Heart left ventricle (tissue), 16 donors: ENCODE measurements around the gene RANBP10. TPM values are rescaled to one million over a fixed set of nuclear protein-coding genes. Genes with fewer than 3 reads are reported as not detected.
A peak's percentile ranks its signal among the peaks of the same experiment; 100 is the strongest.

Source experiments
- ATAC-seq, 4 donors: fragments of 200-7000 bp; cut with Tn5 transposase; one replicate each; pipeline ENCODE4 v1.9.1; 2020 to 2022; ENCODE audit warnings: moderate library complexity in 4 of 4, mild to moderate bottlenecking in 3 of 4, moderate number of reproducible peaks in 1 of 4
- DNase-seq, 5 donors: peaks; one replicate each; pipeline ENCODE4 v3.0.0-alpha.2; 2020
- H3K27ac ChIP-seq, 12 donors: fragments of 200-600 bp; sonication (generic) in 4 of 12; one replicate each; pipeline versions ENCODE4 v1.5.0 to v1.8.0; 2016 to 2022; ENCODE audit warnings: mild to moderate bottlenecking in 2 of 12
- H3K27me3 ChIP-seq, 9 donors: fragments of 200-600 bp; sonication (generic) in 2 of 9; one replicate each; pipeline versions ENCODE4 v1.5.1 to v1.8.0; 2016 to 2022; ENCODE audit warnings: mild to moderate bottlenecking in 3 of 9
- H3K36me3 ChIP-seq, 9 donors: fragments of 200-600 bp; sonication (generic) in 2 of 9; one replicate each; pipeline versions ENCODE4 v1.5.0 to v1.8.0; 2018 to 2022; ENCODE audit warnings: mild to moderate bottlenecking in 2 of 9
- H3K4me1 ChIP-seq, 12 donors: fragments of 200-600 bp; sonication (generic) in 4 of 12; one replicate each; pipeline versions ENCODE4 v1.5.0 to v1.8.0; 2016 to 2022; ENCODE audit warnings: mild to moderate bottlenecking in 3 of 12
- H3K4me3 ChIP-seq, 12 donors: fragments of 200-600 bp; sonication (generic) in 4 of 12; one replicate each; pipeline versions ENCODE4 v1.5.0 to v1.8.0; 2017 to 2022; ENCODE audit warnings: mild to moderate bottlenecking in 9 of 12, moderate library complexity in 4 of 12
- H3K9me3 ChIP-seq, 12 donors: fragments of 200-600 bp; sonication (generic) in 4 of 12; one replicate each; pipeline versions ENCODE4 v1.5.0 to v1.8.0; 2016 to 2022; ENCODE audit warnings: mild to moderate bottlenecking in 1 of 12
- CTCF ChIP-seq, 12 donors: fragments of 200-600 bp; sonication (generic) in 4 of 12; IDR thresholded peaks; one replicate each; pipeline versions ENCODE4 v1.5.0 to v1.8.0; 2018 to 2022; ENCODE audit warnings: antibody characterized with exemption in 12 of 12, mild to moderate bottlenecking in 5 of 12
- POLR2A ChIP-seq, 2 donors: fragments of 450-650 bp; IDR thresholded peaks; one replicate each; pipeline ENCODE4 v1.6.1; 2017; ENCODE audit warnings: antibody characterized with exemption in 2 of 2, mild to moderate bottlenecking in 2 of 2, moderate library complexity in 2 of 2
- WGBS, 4 donors: extraction: QIAGEN DNeasy Blood & Tissue Kit in 2 of 4; methylation state at CpG; one replicate each; pipeline versions ENCODE4 v1.1.5 to v1.1.7; 2013 to 2018; 5-methylcytosine and 5-hydroxymethylcytosine counted together
- intact Hi-C, 10 donors: fragments of 100-400 bp; cut with DNase I; formaldehyde crosslinking; loops; one replicate each; pipeline versions ENCODE4 v1.11.1 to v1.14.2; 2022
- polyA plus RNA-seq, 2 donors: library from polyadenylated mRNA; stranded (reverse); fragments of 200-250 nt; gene quantifications; one replicate each; pipeline ENCODE4 v1.2.3, GENCODE V29; 2013
- total RNA-seq, 9 donors: library from RNA; depleted of rRNA in 2 of 9; stranded (reverse); fragments of >200 nt in 2 of 9; fragmentation: NEBNext Ultra II Directional in 3 of 9; extraction: Animal tissue kit (Norgen Biotek cat#: 25700) in 3 of 9; gene quantifications; one replicate each; pipeline versions ENCODE4 v1.1.0 to v1.2.4, GENCODE V29; 2016 to 2023
- donor health status: ischemic (EF 13 %, LVEDD 7.1; RV severe dilation, severe dysfunction).
- donor health status: healthy with polysubstance abuse.
- donor health status: DM: no; HTN: yes; CAD: no.
- donor health status: DM: no; HTN: no; CAD: no.
- donor health status: ischemic (EF 25% LVEDD 6.9; RV normal size, moderate dysfunction).
- donor health status: ischemic (EF 25% LVEDD 5.7; RV mildly dilated, moderate dysfunction).
- donor health status: healthy.
- donor health status: DM: yes; HTN: yes; CAD: no.
- donor health status: ischemic (EF 35%, LVEDD 5.7; RV mildly dilated, moderate dysfunction).
- donor health status: nonischemic (EF 11% LVEDD 7.7; RV severe dilation, severe dysfunction).
- donor health status: DM: yes; HTN: yes; CAD: no.
- donor health status: PGD.
- donor health status: ischemic (EF 29% LVEDD 5.4; RV normal size, mild dysfunction).
- donor health status: nonischemic (EF 23%, LVEDD 6.1; RV moderate dilation, normal function).

Gene RANBP10
- total and polyA plus RNA-seq, 11 donors, result 5.6 to 19.7 (median 11.8) TPM

GRCh38 chr16:67848118-67848517 is 41.8 kb upstream of the RANBP10 start:
- no peak for ATAC-seq
- Histone ChIP-seq H3K4me3 (peak overlapping the region in 10 of 12 donors; percentile 77 to 100 (median 99)), H3K27ac (peak overlapping the region in 10 of 12 donors; percentile 91 to 100 (median 96)), H3K4me1 (peaks cover 24 to 57% (median 47%) of the 10 kb centered on the region in 12 donors), H3K27me3 (no peaks in the 10 kb centered on the region), H3K9me3 (no peaks in the 10 kb centered on the region), H3K36me3 (peaks cover 0 to 12% (median 0%) of the 10 kb centered on the region in 9 donors)
- DNase-seq, result no peak
- no peak for TF ChIP-seq CTCF (IDR thresholded peaks at IDR 0.05)
- TF ChIP-seq POLR2A (IDR thresholded peaks at IDR 0.05), result no peak
- 85 to 91% (median 89%) methylated on average over 11 of the region's 11 CpGs for WGBS, 4 donors
- intact Hi-C loops, result loop anchor here in 1 of 10 donors (5.0 kb wide), 1 partner anchor 41 kb away; the partner anchor contains the start of genes RANBP10 and TSNAXIP1

DNA sequence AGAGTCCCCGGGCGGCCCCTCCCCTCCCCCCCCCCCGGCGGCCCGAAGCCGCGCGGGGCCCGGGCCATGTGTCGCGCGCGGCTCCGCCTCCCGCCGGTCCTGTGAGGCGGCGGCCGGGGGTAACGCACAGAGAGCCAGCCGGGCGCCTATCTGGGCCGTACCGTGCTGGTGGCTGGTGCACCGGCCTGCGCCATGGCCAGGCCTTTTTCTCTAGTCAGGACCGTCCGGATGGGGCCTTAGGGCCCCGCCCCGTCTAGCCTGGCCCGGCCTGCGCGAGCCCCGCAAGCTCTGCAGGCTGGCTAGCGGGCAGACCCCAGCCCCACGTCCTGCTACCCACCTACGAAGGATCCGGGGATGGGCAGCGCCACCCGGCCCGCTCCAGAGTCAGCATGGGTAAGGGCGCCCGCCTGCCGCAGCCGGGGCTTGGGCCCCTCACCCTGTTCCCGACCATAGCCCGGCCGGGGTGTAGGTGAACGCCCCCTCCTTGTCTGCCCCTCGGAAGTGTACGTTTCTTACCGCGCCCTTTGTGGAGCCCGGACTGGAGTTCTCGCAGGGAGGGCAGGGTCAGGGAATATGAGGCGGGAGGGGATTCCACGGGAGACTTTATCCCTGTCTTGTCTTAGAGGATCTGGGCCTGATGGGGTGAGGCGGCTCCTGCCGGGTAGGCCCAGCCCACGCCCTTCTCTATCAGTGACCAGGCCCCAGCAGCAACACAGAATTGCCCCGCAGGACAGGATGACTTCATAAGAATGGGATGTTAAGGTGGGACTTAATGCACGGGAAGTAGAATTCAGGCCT is 40.9 kb upstream of the RANBP10 start, which contains the start of gene CENPT:
TSS of gene CENPT (minus strand) at position 630 of the 798 bp plus-strand sequence. CDS start 13,834 bp downstream, outside the sequence.
- ATAC-seq, result peak; percentile 8 to 77 (median 48)
- peaks cover 0 to 12% (median 0%) of the 10 kb centered on the region in 9 donors for H3K36me3 ChIP-seq
- peak in 2 of 5 donors; percentile 52 to 79 for DNase-seq
- intact Hi-C loops, result loop anchor here in 1 of 10 donors (2.0 to 5.0 kb wide), 2 partner anchors 16 to 40 kb away; partner anchors contain the start of genes RANBP10 and TSNAXIP1
- H3K4me1 ChIP-seq, result peaks cover 24 to 63% (median 50%) of the 10 kb centered on the region in 12 donors
- peak within 1 kb of the TSS; percentile 88 to 100 (median 96) for H3K27ac ChIP-seq
- no peaks in the 10 kb centered on the region for H3K9me3 ChIP-seq
- 0 to 1% (median 1%) methylated on average over 27 to 61 of the region's 62 CpGs for WGBS, 4 donors
- peak within 1 kb of the TSS; percentile 76 to 100 (median 94) for H3K4me3 ChIP-seq
- TF ChIP-seq POLR2A (IDR thresholded peaks at IDR 0.05) (no peak), CTCF (IDR thresholded peaks at IDR 0.05) (no peak)
- no peaks in the 10 kb centered on the region for H3K27me3 ChIP-seq

GRCh38 chr16:67846320-67847063 is 40.1 kb upstream of the RANBP10 start, which contains the start of gene NUTF2:
TSS of gene NUTF2 (plus strand) at chr16:67846933. CDS start at chr16:67865131, 18,198 bp downstream.
- DNase-seq (peak; percentile 97 to 98 (median 98)), ATAC-seq (peak; percentile 83 to 91 (median 88))
- intact Hi-C loops, result loop anchor here in 1 of 10 donors (2.0 to 5.0 kb wide), 2 partner anchors 16 to 39 kb away; partner anchors contain the start of genes RANBP10 and TSNAXIP1
- Histone ChIP-seq H3K4me1 (peaks cover 24 to 65% (median 51%) of the 10 kb centered on the region in 12 donors), H3K36me3 (peaks cover 0 to 12% (median 0%) of the 10 kb centered on the region in 9 donors), H3K4me3 (peak within 1 kb of the TSS; percentile 76 to 100 (median 94)), H3K27ac (peak within 1 kb of the TSS; percentile 88 to 100 (median 96)), H3K27me3 (no peaks in the 10 kb centered on the region), H3K9me3 (no peaks in the 10 kb centered on the region)
- TF ChIP-seq POLR2A (IDR thresholded peaks at IDR 0.05), result peak in 1 of 2 donors; percentile 70
- peak in 1 of 12 donors; percentile 9 for TF ChIP-seq CTCF (IDR thresholded peaks at IDR 0.05)
- 0 to 1% (median 0%) methylated on average over 12 to 57 of the region's 57 CpGs for WGBS, 4 donors
